ENCODE results near the gene RGL1. TPM values are rescaled to one million over a fixed set of nuclear protein-coding genes. Genes with fewer than 3 reads are reported as not detected.

Gene RGL1
- total and polyA plus RNA-seq, 7 experiments from 2014 or later, result 0.90 to 6.2 (median 2.6) TPM

- peaks cover 0 to 19% (median 0%) of the 10 kb centered on the region in 5 donors for H3K36me3 Mint-ChIP-seq
- Histone ChIP-seq H3K27me3 (ENCODE audit: control insufficient read depth in 2 of 2, insufficient read depth in 2 of 2, low read length in 2 of 2) (no peaks in the 10 kb centered on the region), H3K9me3 (ENCODE audit: control insufficient read depth in 2 of 3, low read length in 3 of 3) (no peaks in the 10 kb centered on the region), H3K4me1 (ENCODE audit: control insufficient read depth in 2 of 2, insufficient read depth in 2 of 2, low read length in 2 of 2) (peaks cover 17 to 36% of the 10 kb centered on the region in 2 donors), H3K36me3 (ENCODE audit: control insufficient read depth in 2 of 3, insufficient read depth in 3 of 3, low read length in 3 of 3) (no peaks in the 10 kb centered on the region), H3K4me3 (ENCODE audit: low read length) (no peak overlapping the region), H3K27ac (ENCODE audit: low read depth, low read length) (no peak overlapping the region)
- H3K27ac Mint-ChIP-seq, result no peak overlapping the region
- peaks cover 0 to 4% (median 0%) of the 10 kb centered on the region in 11 donors for H3K9me3 Mint-ChIP-seq
- ATAC-seq, result no peak
- H3K27me3 Mint-ChIP-seq, result no peaks in the 10 kb centered on the region
- CTCF ChIA-PET, result interaction anchor here (0.7 to 3.7 kb wide), 2 partner anchors 43 to 262 kb away, joined by 3 to 16 read pairs; no protein-coding TSS in a partner anchor
- peaks cover 0 to 16% (median 13%) of the 10 kb centered on the region in 7 donors for H3K4me1 Mint-ChIP-seq
- intact Hi-C loops (cut with micrococcal nuclease), result loop anchor here (5.0 to 10.0 kb wide), 7 partner anchors 78 to 1198 kb away; partner anchors contain the start of genes C1orf21 (in 1 of the 2), COLGALT2 (in 1 of the 2), EDEM3 (in 1 of the 2) and RNF2 (in 1 of the 2)
- POLR2A ChIA-PET, result interaction anchor here (1.9 kb wide), 1 partner anchor 10 kb away, joined by 4 read pairs; no protein-coding TSS in a partner anchor
- no peak overlapping the region for H3K4me3 Mint-ChIP-seq
- DNase-seq, result no peak
Observed at GRCh38 chr1:183958958-183959357, 154.0 kb downstream of the RGL1 start.

- peaks cover 0 to 17% (median 0%) of the 10 kb centered on the region in 5 donors for H3K36me3 Mint-ChIP-seq
- ATAC-seq (no peak), DNase-seq (no peak)
- no peaks in the 10 kb centered on the region for H3K36me3 ChIP-seq (ENCODE audit: control insufficient read depth in 2 of 3, insufficient read depth in 3 of 3, low read length in 3 of 3)
- ChIA-PET CTCF (interaction anchor here (1.7 kb wide), 1 partner anchor 45 kb away, joined by 3 read pairs; no protein-coding TSS in a partner anchor), POLR2A (no interaction called here)
- peaks cover 0 to 11% (median 6%) of the 10 kb centered on the region in 7 donors for H3K4me1 Mint-ChIP-seq
- H3K9me3 Mint-ChIP-seq, result peaks cover 0 to 4% (median 0%) of the 10 kb centered on the region in 11 donors
- H3K9me3 ChIP-seq (ENCODE audit: control insufficient read depth in 2 of 3, low read length in 3 of 3), result no peaks in the 10 kb centered on the region
- H3K4me3 Mint-ChIP-seq, result no peak overlapping the region
- H3K4me3 ChIP-seq (ENCODE audit: low read length), result no peak overlapping the region
- H3K4me1 ChIP-seq (ENCODE audit: control insufficient read depth in 2 of 2, insufficient read depth in 2 of 2, low read length in 2 of 2), result peaks cover 12 to 22% of the 10 kb centered on the region in 2 donors
- no peak overlapping the region for H3K27ac Mint-ChIP-seq
- peaks cover 4 to 11% (median 7%) of the 10 kb centered on the region in 5 donors for H3K27me3 Mint-ChIP-seq
- H3K27me3 ChIP-seq (ENCODE audit: control insufficient read depth in 2 of 2, insufficient read depth in 2 of 2, low read length in 2 of 2), result no peaks in the 10 kb centered on the region
- H3K27ac ChIP-seq (ENCODE audit: low read depth, low read length), result no peak overlapping the region
- intact Hi-C loops (cut with micrococcal nuclease), result no loop called here
Observed at GRCh38 chr1:183961132-183961531, 156.2 kb downstream of the RGL1 start.

- no peak overlapping the region for H3K4me3 ChIP-seq (ENCODE audit: low read length)
- H3K4me1 Mint-ChIP-seq, result peaks cover 0 to 15% (median 2%) of the 10 kb centered on the region in 7 donors
- no peak overlapping the region for H3K27ac ChIP-seq (ENCODE audit: low read depth, low read length)
- H3K27ac Mint-ChIP-seq, result no peak overlapping the region
- POLR2A ChIA-PET, result interaction anchor here (1.0 kb wide), 1 partner anchor 89 kb away, joined by 4 read pairs; the partner anchor contains the start of gene TSEN15
- DNase-seq, result peak in 1 of 9 donors; percentile 27
- H3K36me3 Mint-ChIP-seq, result peaks cover 0 to 20% (median 0%) of the 10 kb centered on the region in 5 donors
- no peak for ATAC-seq
- CTCF ChIA-PET, result no interaction called here
- peaks cover 4 to 11% (median 10%) of the 10 kb centered on the region in 5 donors for H3K27me3 Mint-ChIP-seq
- peaks cover 0 to 8% (median 0%) of the 10 kb centered on the region in 11 donors for H3K9me3 Mint-ChIP-seq
- no peak overlapping the region for H3K4me3 Mint-ChIP-seq
- H3K36me3 ChIP-seq (ENCODE audit: control insufficient read depth in 2 of 3, insufficient read depth in 3 of 3, low read length in 3 of 3), result no peaks in the 10 kb centered on the region
- H3K4me1 ChIP-seq (ENCODE audit: control insufficient read depth in 2 of 2, insufficient read depth in 2 of 2, low read length in 2 of 2), result peaks cover 0 to 13% of the 10 kb centered on the region in 2 donors
- intact Hi-C loops (cut with micrococcal nuclease), result no loop called here
- no peaks in the 10 kb centered on the region for H3K27me3 ChIP-seq (ENCODE audit: control insufficient read depth in 2 of 2, insufficient read depth in 2 of 2, low read length in 2 of 2)
- no peaks in the 10 kb centered on the region for H3K9me3 ChIP-seq (ENCODE audit: control insufficient read depth in 2 of 3, low read length in 3 of 3)
Observed at GRCh38 chr1:183962903-183963302, 158.0 kb downstream of the RGL1 start.

GRCh38 chr1:183965726-183966125, 160.8 kb downstream of the RGL1 start:
- Histone ChIP-seq H3K4me3 (ENCODE audit: low read length) (no peak overlapping the region), H3K4me1 (ENCODE audit: control insufficient read depth in 2 of 2, insufficient read depth in 2 of 2, low read length in 2 of 2) (peaks cover 0 to 19% of the 10 kb centered on the region in 2 donors), H3K27me3 (ENCODE audit: control insufficient read depth in 2 of 2, insufficient read depth in 2 of 2, low read length in 2 of 2) (no peaks in the 10 kb centered on the region), H3K36me3 (ENCODE audit: control insufficient read depth in 2 of 3, insufficient read depth in 3 of 3, low read length in 3 of 3) (no peaks in the 10 kb centered on the region), H3K27ac (ENCODE audit: low read depth, low read length) (no peak overlapping the region), H3K9me3 (ENCODE audit: control insufficient read depth in 2 of 3, low read length in 3 of 3) (no peaks in the 10 kb centered on the region)
- H3K9me3 Mint-ChIP-seq, result peaks cover 0 to 8% (median 0%) of the 10 kb centered on the region in 11 donors
- H3K27me3 Mint-ChIP-seq, result peaks cover 4 to 12% (median 10%) of the 10 kb centered on the region in 5 donors
- ChIA-PET POLR2A (interaction anchor here (0.5 kb wide), 1 partner anchor 57 kb away, joined by 3 read pairs; no protein-coding TSS in a partner anchor), CTCF (interaction anchor here (1.0 kb wide), 1 partner anchor 8 kb away, joined by 6 read pairs; no protein-coding TSS in a partner anchor)
- peaks cover 0 to 20% (median 0%) of the 10 kb centered on the region in 5 donors for H3K36me3 Mint-ChIP-seq
- ATAC-seq (no peak), DNase-seq (no peak)
- intact Hi-C loops (cut with micrococcal nuclease), result no loop called here
- no peak overlapping the region for H3K27ac Mint-ChIP-seq
- no peak overlapping the region for H3K4me3 Mint-ChIP-seq
- peaks cover 0 to 21% (median 2%) of the 10 kb centered on the region in 7 donors for H3K4me1 Mint-ChIP-seq

- CTCF ChIA-PET, result no interaction called here
Observed at GRCh38 chr1:183966487-183966886, 161.6 kb downstream of the RGL1 start.

GRCh38 chr1:183967914-183968313, 163.0 kb downstream of the RGL1 start:
- intact Hi-C loops (cut with micrococcal nuclease), result no loop called here
- Mint-ChIP-seq H3K36me3 (peaks cover 0 to 11% (median 0%) of the 10 kb centered on the region in 5 donors), H3K27me3 (peaks cover 4 to 18% (median 10%) of the 10 kb centered on the region in 5 donors), H3K9me3 (peaks cover 0 to 4% (median 0%) of the 10 kb centered on the region in 11 donors), H3K4me1 (peaks cover 0 to 14% (median 0%) of the 10 kb centered on the region in 7 donors), H3K4me3 (no peak overlapping the region), H3K27ac (peak overlapping the region in 1 of 9 donors; percentile 42)
- POLR2A ChIA-PET, result no interaction called here
- DNase-seq, result no peak
- no peak overlapping the region for H3K27ac ChIP-seq (ENCODE audit: low read depth, low read length)
- no peaks in the 10 kb centered on the region for H3K36me3 ChIP-seq (ENCODE audit: control insufficient read depth in 2 of 3, insufficient read depth in 3 of 3, low read length in 3 of 3)
- no peak for ATAC-seq
- peaks cover 0 to 19% of the 10 kb centered on the region in 2 donors for H3K4me1 ChIP-seq (ENCODE audit: control insufficient read depth in 2 of 2, insufficient read depth in 2 of 2, low read length in 2 of 2)
- CTCF ChIA-PET, result no interaction called here
- H3K4me3 ChIP-seq (ENCODE audit: low read length), result no peak overlapping the region
- H3K27me3 ChIP-seq (ENCODE audit: control insufficient read depth in 2 of 2, insufficient read depth in 2 of 2, low read length in 2 of 2), result no peaks in the 10 kb centered on the region
- H3K9me3 ChIP-seq (ENCODE audit: control insufficient read depth in 2 of 3, low read length in 3 of 3), result no peaks in the 10 kb centered on the region

More at GRCh38 chr1:183966487-183966886, 161.6 kb downstream of the RGL1 start:
- Histone ChIP-seq H3K4me1 (ENCODE audit: control insufficient read depth in 2 of 2, insufficient read depth in 2 of 2, low read length in 2 of 2) (peaks cover 0 to 19% of the 10 kb centered on the region in 2 donors), H3K27me3 (ENCODE audit: control insufficient read depth in 2 of 2, insufficient read depth in 2 of 2, low read length in 2 of 2) (no peaks in the 10 kb centered on the region), H3K27ac (ENCODE audit: low read depth, low read length) (no peak overlapping the region), H3K9me3 (ENCODE audit: control insufficient read depth in 2 of 3, low read length in 3 of 3) (no peaks in the 10 kb centered on the region), H3K36me3 (ENCODE audit: control insufficient read depth in 2 of 3, insufficient read depth in 3 of 3, low read length in 3 of 3) (no peaks in the 10 kb centered on the region), H3K4me3 (ENCODE audit: low read length) (no peak overlapping the region)
- no peak for ATAC-seq
- Mint-ChIP-seq H3K27me3 (peaks cover 4 to 16% (median 10%) of the 10 kb centered on the region in 5 donors), H3K27ac (no peak overlapping the region), H3K4me1 (peaks cover 0 to 21% (median 2%) of the 10 kb centered on the region in 7 donors), H3K36me3 (peaks cover 0 to 20% (median 0%) of the 10 kb centered on the region in 5 donors), H3K9me3 (peaks cover 0 to 8% (median 0%) of the 10 kb centered on the region in 11 donors), H3K4me3 (no peak overlapping the region)
- POLR2A ChIA-PET, result no interaction called here
- no peak for DNase-seq
- intact Hi-C loops (cut with micrococcal nuclease), result no loop called here

Measured in naive thymus-derived CD4-positive, alpha-beta T cell (primary cell).